DOHH2 (cell line): Measurements from ENCODE around the gene API5.

ENCODE experiments used
- H3F3A ChIP-seq: fragments of 200-600 bp; sonication (generic), shearing (Covaris generic); 2 replicates; pipeline ENCODE4 v1.6.0; 2016; ENCODE audit warnings: antibody characterized with exemption, mild to moderate bottlenecking; ENCODE audit not compliant: control insufficient read depth, insufficient read depth
- H3K27ac ChIP-seq: fragments of 200-600 bp; sonication (generic); 2 replicates; pipeline ENCODE4 v1.5.1; 2014; ENCODE audit warnings: low read depth, mild to moderate bottlenecking, low read length, moderate library complexity
- H3K27me3 ChIP-seq: fragments of 200-600 bp; sonication (generic); 2 replicates; pipeline ENCODE4 v1.6.1; 2014; ENCODE audit warnings: mild to moderate bottlenecking, low read length, mixed read lengths; ENCODE audit not compliant: control insufficient read depth
- H3K36me3 ChIP-seq: fragments of 200-600 bp; sonication (generic); 2 replicates; pipeline ENCODE4 v1.6.1; 2014; ENCODE audit warnings: mild to moderate bottlenecking, low read length, moderate library complexity, mixed read lengths; ENCODE audit not compliant: control insufficient read depth
- H3K4me1 ChIP-seq: fragments of 200-600 bp; sonication (generic); 2 replicates; pipeline ENCODE4 v1.6.1; 2014; ENCODE audit warnings: mild to moderate bottlenecking, low read length, mixed read lengths; ENCODE audit not compliant: control insufficient read depth
- H3K4me2 ChIP-seq: fragments of 200-600 bp; sonication (generic); 2 replicates; pipeline ENCODE4 v1.6.0; 2014; ENCODE audit warnings: mild to moderate bottlenecking, low read length, moderate library complexity
- H3K4me3 ChIP-seq: fragments of 200-600 bp; sonication (generic); 2 replicates; pipeline ENCODE4 v1.5.1; 2014; ENCODE audit warnings: mild to moderate bottlenecking, low read length, mixed read lengths
- H3K79me2 ChIP-seq: fragments of 200-600 bp; sonication (generic); 2 replicates; pipeline ENCODE4 v1.6.1; 2014; ENCODE audit warnings: mild to moderate bottlenecking, low read length, mixed read lengths; ENCODE audit not compliant: control insufficient read depth
- H3K9me2 ChIP-seq: fragments of 200-600 bp; sonication (generic); replicated peaks from 2 replicates; pipeline ENCODE4 v1.6.1; 2014; ENCODE audit warnings: mild to moderate bottlenecking, low read length, mixed read lengths; ENCODE audit not compliant: control insufficient read depth
- H3K9me3 ChIP-seq: fragments of 200-600 bp; sonication (generic); 2 replicates; pipeline ENCODE4 v1.6.1; 2014; ENCODE audit warnings: antibody characterized with exemption, low read length, mixed read lengths; ENCODE audit not compliant: control insufficient read depth, insufficient read depth
- H4K20me1 ChIP-seq: fragments of 200-600 bp; sonication (generic); 2 replicates; pipeline ENCODE4 v1.6.0; 2014; ENCODE audit warnings: low read depth, mild to moderate bottlenecking, antibody characterized with exemption, low read length, moderate library complexity; ENCODE audit not compliant: control insufficient read depth, insufficient read depth
- EZH2phosphoT487 ChIP-seq: fragments of 200-600 bp; sonication (generic); IDR thresholded peaks from 2 replicates; pipeline ENCODE4 v1.6.1; 2017; ENCODE audit warnings: borderline replicate concordance, mild to moderate bottlenecking, antibody characterized with exemption, low read length, moderate library complexity, mixed read lengths
- TF ChIP-seq, protein P1 (sequence below): fragments of 200-600 bp; sonication (generic); IDR thresholded peaks from one replicate; pipeline ENCODE4 v1.5.1; 2014; ENCODE audit warnings: antibody characterized with exemption, mild to moderate bottlenecking, low read depth, low read length; ENCODE audit not compliant: poor library complexity, severe bottlenecking

API5 gene

GRCh38 chr11:43298397-43298796 lies 13.4 kb upstream of the API5 start:
- TF ChIP-seq EZH2phosphoT487 = no peak

DNA sequence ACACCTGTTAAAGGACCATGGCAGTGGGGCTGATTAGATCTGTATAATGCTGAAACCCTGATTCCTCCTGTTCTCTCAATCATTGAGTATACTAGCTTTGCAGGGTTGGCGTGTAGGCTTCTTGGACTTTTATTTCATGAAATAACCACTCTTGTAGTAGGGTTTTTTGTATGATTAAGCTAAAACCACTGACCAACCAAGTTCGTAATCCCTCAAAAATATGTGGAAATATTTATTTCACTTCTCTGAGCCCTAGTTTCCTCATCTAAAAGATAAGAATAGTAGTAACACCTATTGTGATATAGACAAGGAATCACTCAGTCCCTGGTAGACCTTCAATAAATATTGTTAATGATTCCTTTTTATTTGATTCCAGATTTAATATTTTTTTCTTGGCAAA lies 4.2 kb downstream of the API5 start:
- Histone ChIP-seq H3K27ac (no peak overlapping the region), H4K20me1 (peaks cover 22% of the 10 kb centered on the region; the same call in 1 of the 2 replicates), H3K9me3 (no peaks in the 10 kb centered on the region), H3K4me1 (peaks cover 28% of the 10 kb centered on the region), H3F3A (no peaks in the 10 kb centered on the region), H3K36me3 (peaks cover 62% of the 10 kb centered on the region), H3K4me3 (no peak overlapping the region), H3K27me3 (no peaks in the 10 kb centered on the region), H3K79me2 (peaks cover 83% of the 10 kb centered on the region), H3K9me2 (no peaks in the 10 kb centered on the region), H3K4me2 (no peak overlapping the region)
- TF ChIP-seq, protein P1, sequence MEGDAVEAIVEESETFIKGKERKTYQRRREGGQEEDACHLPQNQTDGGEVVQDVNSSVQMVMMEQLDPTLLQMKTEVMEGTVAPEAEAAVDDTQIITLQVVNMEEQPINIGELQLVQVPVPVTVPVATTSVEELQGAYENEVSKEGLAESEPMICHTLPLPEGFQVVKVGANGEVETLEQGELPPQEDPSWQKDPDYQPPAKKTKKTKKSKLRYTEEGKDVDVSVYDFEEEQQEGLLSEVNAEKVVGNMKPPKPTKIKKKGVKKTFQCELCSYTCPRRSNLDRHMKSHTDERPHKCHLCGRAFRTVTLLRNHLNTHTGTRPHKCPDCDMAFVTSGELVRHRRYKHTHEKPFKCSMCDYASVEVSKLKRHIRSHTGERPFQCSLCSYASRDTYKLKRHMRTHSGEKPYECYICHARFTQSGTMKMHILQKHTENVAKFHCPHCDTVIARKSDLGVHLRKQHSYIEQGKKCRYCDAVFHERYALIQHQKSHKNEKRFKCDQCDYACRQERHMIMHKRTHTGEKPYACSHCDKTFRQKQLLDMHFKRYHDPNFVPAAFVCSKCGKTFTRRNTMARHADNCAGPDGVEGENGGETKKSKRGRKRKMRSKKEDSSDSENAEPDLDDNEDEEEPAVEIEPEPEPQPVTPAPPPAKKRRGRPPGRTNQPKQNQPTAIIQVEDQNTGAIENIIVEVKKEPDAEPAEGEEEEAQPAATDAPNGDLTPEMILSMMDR = no peak
- no peak for TF ChIP-seq EZH2phosphoT487

More at GRCh38 chr11:43298397-43298796, 13.4 kb upstream of the API5 start:
- Histone ChIP-seq H3K36me3 (no peaks in the 10 kb centered on the region), H3K79me2 (no peaks in the 10 kb centered on the region), H3K4me1 (no peaks in the 10 kb centered on the region), H3K9me2 (no peaks in the 10 kb centered on the region), H3K27me3 (peaks cover 3% of the 10 kb centered on the region; the same call in 1 of the 2 replicates), H3K9me3 (no peaks in the 10 kb centered on the region), H3K27ac (no peak overlapping the region), H3K4me3 (no peak overlapping the region), H4K20me1 (no peaks in the 10 kb centered on the region), H3K4me2 (no peak overlapping the region), H3F3A (no peaks in the 10 kb centered on the region)

DNA sequence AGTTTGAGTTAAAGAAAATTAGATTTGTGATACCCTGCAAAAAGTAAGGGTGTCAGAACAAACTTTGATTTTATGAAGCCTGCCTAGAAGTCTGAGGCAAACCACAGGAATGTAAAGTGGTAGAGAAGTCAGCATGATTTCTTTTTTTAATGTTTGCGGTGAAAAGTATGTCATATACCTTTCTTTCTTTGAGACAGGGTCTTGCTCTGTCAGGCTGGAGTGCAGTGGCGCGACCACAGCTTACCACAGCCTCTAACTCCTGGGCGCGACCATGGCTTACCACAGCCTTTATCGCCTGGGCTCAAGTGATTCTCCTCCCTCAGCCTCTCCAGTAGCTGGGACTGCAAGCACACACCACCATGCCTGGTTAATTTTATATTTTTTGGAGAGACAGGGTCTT lies 4.7 kb downstream of the API5 start:
- H3K9me3 ChIP-seq = no peaks in the 10 kb centered on the region
- peaks cover 22% of the 10 kb centered on the region; the same call in 1 of the 2 replicates for H4K20me1 ChIP-seq
- H3K27ac ChIP-seq = no peak overlapping the region
- H3F3A ChIP-seq = no peaks in the 10 kb centered on the region
- peaks cover 82% of the 10 kb centered on the region for H3K79me2 ChIP-seq
- no peak overlapping the region for H3K4me2 ChIP-seq
- no peak overlapping the region for H3K4me3 ChIP-seq
- H3K36me3 ChIP-seq = peaks cover 67% of the 10 kb centered on the region
- H3K4me1 ChIP-seq = peaks cover 26% of the 10 kb centered on the region
- H3K9me2 ChIP-seq = no peaks in the 10 kb centered on the region
- no peaks in the 10 kb centered on the region for H3K27me3 ChIP-seq
- TF ChIP-seq, protein P1 = no peak
- TF ChIP-seq EZH2phosphoT487 = no peak

DNA sequence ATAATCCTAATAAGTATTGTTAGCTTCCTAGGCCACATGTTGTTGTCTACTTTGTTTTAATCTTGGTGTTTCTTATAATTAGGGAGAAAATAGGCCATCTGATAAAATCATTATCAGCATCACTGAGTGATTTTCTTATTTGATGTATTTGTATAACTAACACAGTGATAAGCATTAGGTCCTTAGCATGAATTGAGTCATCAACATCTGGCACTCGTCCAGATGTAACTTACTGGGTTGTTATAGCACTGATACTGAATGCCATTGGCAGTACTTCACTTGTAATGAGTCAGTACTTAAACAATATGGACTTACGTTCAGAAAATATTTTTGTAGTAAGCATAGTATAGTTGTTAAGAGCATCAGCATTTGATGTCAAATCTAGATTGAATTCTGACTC lies 16.2 kb downstream of the API5 start:
- H3K9me3 ChIP-seq = no peaks in the 10 kb centered on the region
- peaks cover 95% of the 10 kb centered on the region for H3K36me3 ChIP-seq
- H3K79me2 ChIP-seq = no peaks in the 10 kb centered on the region
- no peaks in the 10 kb centered on the region; the same call in 1 of the 2 replicates for H4K20me1 ChIP-seq
- no peak overlapping the region for H3K4me3 ChIP-seq
- no peak overlapping the region for H3K27ac ChIP-seq
- TF ChIP-seq EZH2phosphoT487 = no peak
- TF ChIP-seq, protein P1 = no peak
- H3K9me2 ChIP-seq = no peaks in the 10 kb centered on the region
- no peaks in the 10 kb centered on the region for H3F3A ChIP-seq
- no peak overlapping the region for H3K4me2 ChIP-seq
- H3K27me3 ChIP-seq = no peaks in the 10 kb centered on the region
- H3K4me1 ChIP-seq = no peaks in the 10 kb centered on the region
